ENCODE measurements around the gene RIPK1.
A peak's percentile ranks its signal among the peaks of the same experiment; 100 is the strongest.
"Not testable (repeated sequence)": the region's sequence is repeated elsewhere in the genome, so short reads cannot be mapped to it uniquely, and the experiment has no call there.

Gene RIPK1

GRCh38 chr6:3147914-3148757, 79.8 kb downstream of the RIPK1 start:
- no peak overlapping the region for H3K4me3 ChIP-seq
- H3K36me3 ChIP-seq: peaks cover 1 to 52% (median 23%) of the 10 kb centered on the region in 3 donors
- no peaks in the 10 kb centered on the region for H3K4me1 ChIP-seq
- H3K27me3 ChIP-seq: no peaks in the 10 kb centered on the region
- no peaks in the 10 kb centered on the region for H3K9me3 ChIP-seq
- intact Hi-C loops (cut with DNase I; ENCODE audit: low total_unique reads): no loop called here
- no peak for TF ChIP-seq CTCF (IDR thresholded peaks at IDR 0.05)
- H3K27ac ChIP-seq: no peak overlapping the region
- no peak for DNase-seq

GRCh38 chr6:3151691-3152090, 83.4 kb downstream of the RIPK1 start:
- H3K4me3 ChIP-seq: no peak overlapping the region
- intact Hi-C loops (cut with DNase I; ENCODE audit: low total_unique reads): loop anchor here (10.0 kb wide), 1 partner anchor 93 kb away; no protein-coding TSS in a partner anchor
- no peak for TF ChIP-seq CTCF (IDR thresholded peaks at IDR 0.05)
- H3K9me3 ChIP-seq: no peaks in the 10 kb centered on the region
- H3K27ac ChIP-seq: no peak overlapping the region
- H3K27me3 ChIP-seq: no peaks in the 10 kb centered on the region
- peaks cover 0 to 4% (median 1%) of the 10 kb centered on the region in 4 donors for H3K4me1 ChIP-seq
- peaks cover 0 to 53% (median 20%) of the 10 kb centered on the region in 3 donors for H3K36me3 ChIP-seq
- DNase-seq: no peak

- no peak for TF ChIP-seq CTCF (IDR thresholded peaks at IDR 0.05)
These were observed 84.4 kb downstream of the RIPK1 start for GRCh38 chr6:3152689-3153088.

GRCh38 chr6:3155416-3155815, 87.1 kb downstream of the RIPK1 start:
- peaks cover 0 to 23% (median 8%) of the 10 kb centered on the region in 3 donors for H3K36me3 ChIP-seq
- H3K27ac ChIP-seq, H3K4me3 ChIP-seq, H3K9me3 ChIP-seq, DNase-seq, H3K4me1 ChIP-seq, H3K27me3 ChIP-seq: not testable (repeated sequence)
- intact Hi-C loops (cut with DNase I; ENCODE audit: low total_unique reads): loop anchor here (10.0 kb wide), 1 partner anchor 89 kb away; no protein-coding TSS in a partner anchor

More at GRCh38 chr6:3152689-3153088, 84.4 kb downstream of the RIPK1 start:
- peaks cover 0 to 4% (median 2%) of the 10 kb centered on the region in 4 donors for H3K4me1 ChIP-seq
- no peaks in the 10 kb centered on the region for H3K9me3 ChIP-seq
- DNase-seq: no peak
- no peaks in the 10 kb centered on the region for H3K27me3 ChIP-seq
- intact Hi-C loops (cut with DNase I; ENCODE audit: low total_unique reads): loop anchor here (10.0 kb wide), 1 partner anchor 92 kb away; no protein-coding TSS in a partner anchor
- H3K36me3 ChIP-seq: peaks cover 0 to 47% (median 16%) of the 10 kb centered on the region in 3 donors
- H3K4me3 ChIP-seq: no peak overlapping the region
- H3K27ac ChIP-seq: no peak overlapping the region

- not testable (repeated sequence) for H3K27me3 ChIP-seq, DNase-seq, H3K9me3 ChIP-seq, H3K4me1 ChIP-seq
- intact Hi-C loops (cut with DNase I; ENCODE audit: low total_unique reads): loop anchor here (10.0 kb wide), 1 partner anchor 88 kb away; no protein-coding TSS in a partner anchor
- Histone ChIP-seq H3K27ac (peak overlapping the region; percentile 97 to 100), H3K4me3 (peak overlapping the region; percentile 96 to 100), H3K36me3 (peaks cover 0 to 23% (median 8%) of the 10 kb centered on the region in 3 donors)
These were observed 88.2 kb downstream of the RIPK1 start for GRCh38 chr6:3156184-3157130.

GRCh38 chr6:3157131-3157933, 89.0 kb downstream of the RIPK1 start, which contains the start of gene TUBB2A:
Gene TUBB2A, minus strand, starts transcription at chr6:3157544. Its CDS starts 81 bp downstream, at chr6:3157463.
- intact Hi-C loops (cut with DNase I; ENCODE audit: low total_unique reads): loop anchor here (10.0 kb wide), 1 partner anchor 87 kb away; no protein-coding TSS in a partner anchor
- H3K27ac ChIP-seq: peak within 1 kb of the TSS; percentile 97 to 100
- peak within 1 kb of the TSS; percentile 96 to 100 for H3K4me3 ChIP-seq
- peaks cover 0 to 22% (median 8%) of the 10 kb centered on the region in 3 donors for H3K36me3 ChIP-seq
- no peaks in the 10 kb centered on the region for H3K27me3 ChIP-seq
- peaks cover 0 to 11% (median 6%) of the 10 kb centered on the region in 4 donors for H3K4me1 ChIP-seq
- H3K9me3 ChIP-seq: no peaks in the 10 kb centered on the region
- DNase-seq: peak; percentile 71 to 91
- TF ChIP-seq CTCF (IDR thresholded peaks at IDR 0.05): peak; percentile 47 to 48

Data from tibial artery (tissue), 4 donors.